Bronchial epithelial cell (primary cell): Measurements from ENCODE around the gene TBX4. TPM values are rescaled to one million over a fixed set of nuclear protein-coding genes. Genes with fewer than 3 reads are reported as not detected.

Experiments used
- DNase-seq: peaks from one replicate; pipeline ENCODE4 v3.0.0-alpha.2; 2010; ENCODE audit warnings: low read depth
- FAIRE-seq: peaks from 2 replicates; lab custom pipeline; 2011; peaks lifted over from hg19 to GRCh38; lab: Jason Lieb, UNC
- H3K27me3 ChIP-seq: 2 replicates; pipeline ENCODE4 v1.5.1; 2011; ENCODE audit warnings: low read length; ENCODE audit not compliant: control insufficient read depth, insufficient read depth
- H3K36me3 ChIP-seq: 2 replicates; pipeline ENCODE4 v1.5.1; 2011; ENCODE audit warnings: low read length; ENCODE audit not compliant: control insufficient read depth, insufficient read depth
- H3K4me3 ChIP-seq: 2 replicates; pipeline ENCODE4 v1.5.1; 2011; ENCODE audit warnings: mild to moderate bottlenecking, low read depth, low read length, control low read depth
- CTCF ChIP-seq: IDR thresholded peaks from 2 replicates; pipeline ENCODE4 v1.5.1; 2011; ENCODE audit warnings: mild to moderate bottlenecking, moderate library complexity, low read length, control low read depth, inconsistent platforms; ENCODE audit not compliant: insufficient read depth, severe bottlenecking
- total RNA-seq: library from RNA; depleted of rRNA; stranded (reverse); fragments of >200 nt; gene quantifications from 2 replicates; pipeline ENCODE4 v1.2.1, GENCODE V29; 2014

Gene TBX4
- total RNA-seq, 1 donor from 2014 or later, result not detected

DNA sequence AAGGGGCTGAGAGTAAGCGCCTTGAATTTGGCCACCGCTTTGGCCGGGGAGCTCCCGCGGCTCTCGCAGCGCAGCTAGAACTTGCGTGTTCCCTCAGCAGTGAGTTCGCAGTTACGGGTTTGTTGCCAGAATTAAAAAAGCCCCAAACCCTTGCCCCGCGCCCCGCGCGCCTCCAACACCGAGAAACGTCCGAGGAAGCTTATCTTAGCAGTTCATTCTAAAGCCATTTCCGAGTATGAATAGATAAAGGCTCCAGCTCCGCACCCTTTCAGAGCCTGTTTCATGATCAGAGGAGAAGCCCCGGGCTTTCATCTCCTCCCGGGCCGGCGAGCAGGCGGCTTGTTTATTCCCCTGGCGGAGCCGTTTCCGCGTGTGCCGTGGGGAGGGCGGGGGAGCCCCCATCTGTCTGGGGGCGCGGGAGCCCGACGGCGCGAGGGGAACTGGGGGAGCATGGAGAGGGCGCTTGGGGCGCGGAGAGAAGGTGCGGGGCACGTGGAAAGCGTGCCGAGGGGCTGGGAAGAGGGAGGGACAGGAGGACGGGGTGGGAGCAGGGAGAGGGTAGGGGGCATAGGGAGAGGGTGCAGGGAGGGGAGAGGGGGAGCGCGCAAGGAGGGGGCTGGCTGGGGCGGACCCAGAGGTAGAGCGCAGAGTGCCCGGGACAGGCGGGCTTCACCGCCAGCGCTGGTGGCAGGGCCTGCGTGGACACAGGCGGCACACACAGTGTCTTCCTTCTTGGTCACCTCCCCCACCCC lies 9.9 kb downstream of the TBX4 start:
- no peaks in the 10 kb centered on the region for H3K36me3 ChIP-seq
- H3K4me3 ChIP-seq, result no peak overlapping the region

GRCh38 chr17:61462719-61463315 lies 10.6 kb downstream of the TBX4 start:
- H3K36me3 ChIP-seq, result no peaks in the 10 kb centered on the region
- no peak for DNase-seq
- no peak for TF ChIP-seq CTCF
- no peak overlapping the region for H3K4me3 ChIP-seq
- peaks cover 46% of the 10 kb centered on the region for H3K27me3 ChIP-seq
- no peak for FAIRE-seq

More for the DNA sequence above, 9.9 kb downstream of the TBX4 start:
- H3K27me3 ChIP-seq, result peaks cover 53% of the 10 kb centered on the region
- TF ChIP-seq CTCF, result no peak
- no peak for FAIRE-seq
- DNase-seq, result no peak

DNA sequence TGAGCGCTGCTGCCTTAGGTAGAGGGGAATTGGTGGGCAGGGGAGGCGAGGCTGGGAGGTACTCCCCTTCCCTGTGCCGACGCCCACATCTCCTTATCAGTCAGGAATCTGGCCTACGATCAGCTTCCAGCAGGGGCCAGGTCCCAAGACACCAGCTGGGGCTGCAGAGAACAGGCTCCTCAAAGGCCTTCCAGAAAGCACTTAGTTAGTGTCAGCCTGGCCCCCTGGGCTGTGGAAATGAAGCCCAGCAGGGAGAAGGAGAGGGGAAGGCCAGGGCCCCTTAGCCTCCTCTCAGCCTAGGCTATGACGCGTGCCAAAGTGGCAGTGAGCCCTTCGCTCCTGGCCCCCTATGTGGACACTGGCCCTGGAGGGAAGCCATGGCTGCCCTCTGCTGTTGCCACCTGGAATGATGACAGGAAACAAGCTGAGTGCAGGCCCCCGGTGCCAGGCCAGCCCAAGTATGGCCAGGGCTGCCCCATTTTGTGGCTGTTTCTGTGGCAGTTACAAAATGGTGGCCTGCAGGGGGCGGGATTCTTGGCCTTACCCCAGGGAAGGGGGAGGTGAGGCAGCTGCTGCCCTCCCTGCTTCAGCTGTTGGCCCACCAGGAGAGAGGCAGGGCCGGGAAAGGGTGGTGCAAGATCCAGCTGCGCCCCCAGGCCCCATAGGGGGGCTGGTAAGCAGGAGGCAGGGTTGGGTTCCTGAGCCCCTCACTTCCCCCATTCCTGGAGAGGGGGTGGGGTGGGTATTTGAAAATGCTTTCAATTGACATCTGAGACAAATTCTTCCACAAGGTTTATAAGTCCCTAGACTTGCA lies 11.3 kb downstream of the TBX4 start:
- no peak for TF ChIP-seq CTCF
- FAIRE-seq (no peak), DNase-seq (no peak)
- Histone ChIP-seq H3K27me3 (peaks cover 41% of the 10 kb centered on the region), H3K36me3 (no peaks in the 10 kb centered on the region), H3K4me3 (no peak overlapping the region)

DNA sequence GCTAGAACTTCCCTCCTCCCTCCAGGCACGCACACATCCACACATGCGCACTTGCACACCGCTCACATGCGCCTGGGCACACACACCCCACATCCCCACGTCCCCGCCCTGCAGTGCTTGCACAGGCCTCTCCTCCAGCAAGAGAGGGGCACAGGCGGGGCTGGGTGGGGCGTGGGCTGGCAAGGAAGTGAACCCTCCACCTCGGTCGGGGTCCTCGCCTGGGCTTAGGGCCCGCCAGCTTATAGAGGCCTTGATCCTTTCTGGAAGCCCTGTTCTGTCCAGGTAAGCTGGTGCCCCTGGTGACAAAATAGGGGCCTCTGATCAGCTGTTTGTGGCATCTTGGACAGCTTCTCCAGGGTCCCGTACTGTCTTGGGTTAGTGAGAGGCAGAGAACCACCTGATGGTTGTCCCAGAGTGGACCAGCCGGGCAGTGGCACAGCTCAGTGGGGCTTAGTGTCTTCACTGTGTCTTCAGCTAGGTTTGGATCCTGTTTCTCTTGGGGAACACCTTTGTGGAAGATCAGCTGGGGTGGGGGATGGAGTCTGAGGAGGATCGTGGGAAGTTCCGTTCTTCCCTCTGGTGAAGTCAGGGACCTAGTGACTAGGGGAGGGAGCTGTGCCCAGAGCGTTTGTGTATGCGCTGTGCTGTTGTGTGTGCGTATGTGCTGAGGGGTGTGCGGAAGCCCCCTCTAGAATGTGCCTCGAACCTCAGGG lies 12.1 kb downstream of the TBX4 start:
- no peak overlapping the region for H3K4me3 ChIP-seq
- DNase-seq, result no peak
- FAIRE-seq, result no peak
- H3K27me3 ChIP-seq, result peaks cover 34% of the 10 kb centered on the region
- no peak for TF ChIP-seq CTCF
- H3K36me3 ChIP-seq, result no peaks in the 10 kb centered on the region

DNA sequence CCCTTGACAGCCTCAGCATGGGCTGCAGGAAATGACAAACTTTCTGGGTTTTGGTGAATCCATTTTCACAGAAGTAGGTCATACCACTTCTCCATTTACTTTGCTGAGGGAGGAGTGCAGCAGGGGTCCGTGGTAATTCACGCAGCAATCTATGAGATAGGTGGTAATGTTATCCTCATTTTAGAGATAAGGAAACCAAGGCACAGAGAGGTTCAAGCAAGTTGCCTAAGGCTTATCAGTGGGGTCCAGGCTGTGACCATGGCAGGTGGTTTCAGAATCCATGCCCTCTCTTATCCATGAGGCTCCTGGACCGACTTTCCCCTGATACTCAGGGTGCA lies 12.6 kb downstream of the TBX4 start:
- no peak for TF ChIP-seq CTCF
- Histone ChIP-seq H3K27me3 (peaks cover 30% of the 10 kb centered on the region), H3K36me3 (no peaks in the 10 kb centered on the region), H3K4me3 (no peak overlapping the region)
- FAIRE-seq (no peak), DNase-seq (no peak)
